K562 (cell line): ENCODE results near the gene ZMPSTE24. TPM values are rescaled to one million over a fixed set of nuclear protein-coding genes. Genes with fewer than 3 reads are reported as not detected.

ENCODE experiments used
- ARHGAP35 ChIP-seq: fragments of 450-650 bp; IDR thresholded peaks from 2 replicates; pipeline ENCODE4 v1.6.1; 2018; ENCODE audit not compliant: partially characterized antibody
- BMI1 ChIP-seq: fragments of 150-350 bp; IDR thresholded peaks from 2 replicates; pipeline ENCODE4 v1.6.1; 2014; ENCODE audit warnings: low read length
- CREM ChIP-seq: IDR thresholded peaks from 2 replicates; pipeline ENCODE4 v1.6.1; 2014; ENCODE audit warnings: antibody characterized with exemption, low read depth
- GTF2E2 ChIP-seq: fragments of 200-800 bp; sonication (Bioruptor generic); IDR thresholded peaks from 2 replicates; pipeline ENCODE4 v1.6.1; 2016; ENCODE audit warnings: missing genetic modification characterization, missing compliant biosample characterization
- KLF6 ChIP-seq: fragments of 250-450 bp; sonication (Bioruptor Pico); IDR thresholded peaks from 2 replicates; pipeline ENCODE4 v1.4.0; 2020; ENCODE audit warnings: mild to moderate bottlenecking, moderate library complexity, borderline replicate concordance
- NCOR1 ChIP-seq: fragments of 450-650 bp; IDR thresholded peaks from 2 replicates; pipeline ENCODE4 v1.6.1; 2016; ENCODE audit warnings: mild to moderate bottlenecking, moderate library complexity
- NFYB ChIP-seq: IDR thresholded peaks from 2 replicates; pipeline ENCODE4 v1.6.1; 2011; ENCODE audit warnings: mild to moderate bottlenecking, moderate library complexity; ENCODE audit not compliant: insufficient read length; ENCODE audit errors: extremely low read depth
- SMARCE1 ChIP-seq: fragments of 450-650 bp; IDR thresholded peaks from 2 replicates; pipeline ENCODE4 v1.7.1; 2016; ENCODE audit warnings: mild to moderate bottlenecking
- STAT6 ChIP-seq: sonication (generic); formaldehyde crosslinking; IDR thresholded peaks from 2 replicates; pipeline ENCODE4 v1.8.1; 2023; ENCODE audit warnings: mild to moderate bottlenecking, missing genetic modification reagents
- ZBTB5 ChIP-seq: fragments of 450-650 bp; IDR thresholded peaks from 2 replicates; pipeline ENCODE4 v1.6.1; 2017; ENCODE audit warnings: antibody characterized with exemption
- ZC3H4 ChIP-seq: sonication (generic); formaldehyde crosslinking; IDR thresholded peaks from 2 replicates; pipeline ENCODE4 v1.9.0; 2021; ENCODE audit warnings: missing genetic modification reagents, borderline replicate concordance
- ZNF124 ChIP-seq: sonication (generic); formaldehyde crosslinking; IDR thresholded peaks from 2 replicates; pipeline ENCODE4 v1.8.1; 2022; ENCODE audit warnings: missing genetic modification reagents
- ZNF280B ChIP-seq: fragments of 250-450 bp; sonication (Bioruptor Pico); IDR thresholded peaks from 2 replicates; pipeline ENCODE4 v1.5.1; 2021; ENCODE audit warnings: mild to moderate bottlenecking
- ZNF395 ChIP-seq: fragments of 200-800 bp; sonication (Bioruptor generic); IDR thresholded peaks from 2 replicates; pipeline ENCODE4 v1.6.1; 2017; ENCODE audit warnings: missing genetic modification characterization, missing compliant biosample characterization
- ZNF445 ChIP-seq: fragments of 250-450 bp; sonication (Bioruptor Pico); IDR thresholded peaks from 2 replicates; pipeline ENCODE4 v1.4.0; 2020; ENCODE audit warnings: low read depth, mild to moderate bottlenecking, moderate library complexity
- ZNF518B ChIP-seq: fragments of 250-450 bp; sonication (Bioruptor Pico); IDR thresholded peaks from 2 replicates; pipeline ENCODE4 v1.5.0; 2021; ENCODE audit warnings: mild to moderate bottlenecking, moderate library complexity
- ZNF699 ChIP-seq: fragments of 250-450 bp; sonication (Bioruptor Pico); IDR thresholded peaks from 2 replicates; pipeline ENCODE4 v1.8.0; 2021; ENCODE audit warnings: mild to moderate bottlenecking, moderate library complexity; ENCODE audit not compliant: insufficient replicate concordance
- polyA plus RNA-seq, 8 experiments: library from polyadenylated mRNA; depleted of rRNA in 4 of 8; stranded (reverse) in 5 of 8; unstranded in 3 of 8; fragments of >200 nt; fragmentation: Nextera tagmentation in 2 of 8; fragmentation: Illumina TruSeq in 1 of 8; extraction: Ambion mirVana in 2 of 8; extraction: Trizol in 1 of 8; gene quantifications; 2 replicates each; pipeline versions ENCODE4 v1.2.1 to v1.2.3, GENCODE V29; 2011 to 2014; ENCODE audit warnings: inconsistent platforms in 1 of 8, missing spikeins in 1 of 8
- total RNA-seq, 7 experiments: library from RNA; depleted of rRNA in 6 of 7; stranded (reverse); fragments of >200 nt in 6 of 7; fragmentation: Illumina TruSeq in 2 of 7; extraction: Trizol in 2 of 7; gene quantifications; 2 replicates each; pipeline versions ENCODE4 v1.2.1 to v1.2.3, GENCODE V29; 2011 to 2021; ENCODE audit warnings: low replicate concordance in 1 of 7

The ZMPSTE24 gene
- total and polyA plus RNA-seq, 9 of the 15 experiments (the other 6 are each of a cell fraction or from before 2014, with no cell fraction given) = 30.7 to 75.9 (median 64.3) TPM

- TF ChIP-seq CREM = peak; percentile 70
- TF ChIP-seq SMARCE1 = no peak
- TF ChIP-seq ZNF518B (CRISPR knock-in tag) = no peak
- no peak for TF ChIP-seq ZNF445
- no peak for TF ChIP-seq ZNF699 (CRISPR knock-in tag)
- TF ChIP-seq NCOR1 = no peak
- no peak for TF ChIP-seq ARHGAP35
- no peak for TF ChIP-seq KLF6
- no peak for TF ChIP-seq ZNF395 (CRISPR knock-in tag)
- TF ChIP-seq ZBTB5 = no peak
- TF ChIP-seq ZC3H4 = no peak
- TF ChIP-seq NFYB = no peak
- TF ChIP-seq STAT6 (CRISPR knock-in tag) = no peak
- TF ChIP-seq ZNF124 (CRISPR knock-in tag) = no peak
- no peak for TF ChIP-seq GTF2E2
- no peak for TF ChIP-seq BMI1
- TF ChIP-seq ZNF280B (CRISPR knock-in tag) = no peak
Measured at GRCh38 chr1:40338745-40339419, 80.8 kb downstream of the ZMPSTE24 start (continued).
